NCI-H146 (cell line): Measurements from ENCODE around the gene PNPLA7.
"Not testable (repeated sequence)": the region's sequence is repeated elsewhere in the genome, so short reads cannot be mapped to it uniquely, and the experiment has no call there.

Source experiments
- DNase-seq: peaks from one replicate; lab custom pipeline; 2025; lab: John Stamatoyannopoulos, UW

The PNPLA7 gene

DNA sequence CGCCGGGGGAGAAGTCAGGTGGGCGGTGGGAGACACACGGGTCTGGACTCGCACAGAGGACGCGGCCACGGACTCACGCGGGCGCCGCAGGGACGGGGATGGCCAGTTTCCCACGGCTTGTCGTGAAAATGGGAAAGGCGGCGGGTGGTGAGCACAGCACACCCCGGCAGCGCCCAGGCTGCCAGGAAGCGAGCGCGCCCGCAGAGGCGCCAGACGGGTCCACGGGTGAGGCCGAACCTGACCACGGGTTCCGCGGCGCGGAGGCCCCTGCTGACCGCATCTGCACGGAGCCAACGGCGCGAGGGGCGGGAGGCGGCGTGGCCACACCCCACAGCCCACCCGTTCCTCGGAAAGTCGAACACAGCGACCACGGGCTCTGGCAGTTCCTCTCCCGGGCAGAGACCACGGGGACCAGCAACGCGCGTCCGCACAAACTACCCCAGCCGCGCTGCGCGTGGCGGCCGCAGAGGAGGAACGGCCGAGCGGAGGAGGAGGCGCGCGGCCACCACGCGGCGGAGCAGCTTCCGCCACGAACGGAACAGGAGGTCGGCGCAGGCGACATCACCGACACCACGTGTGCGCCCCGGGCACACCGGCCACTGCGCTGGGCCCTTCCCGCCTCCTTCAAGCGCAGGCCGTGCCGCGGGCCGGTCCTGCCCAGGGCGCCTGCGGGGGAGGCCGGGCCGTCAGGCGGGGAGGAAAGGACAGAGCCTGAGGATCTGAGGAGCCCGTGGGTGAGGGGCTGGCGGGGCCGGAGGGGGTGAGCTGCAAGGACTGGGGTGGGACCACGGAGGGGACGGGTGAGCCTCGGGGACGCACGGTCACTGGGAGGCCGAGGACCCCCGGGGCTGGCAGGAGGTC lies 132.8 kb downstream of the PNPLA7 start:
- DNase-seq: no peak

DNA sequence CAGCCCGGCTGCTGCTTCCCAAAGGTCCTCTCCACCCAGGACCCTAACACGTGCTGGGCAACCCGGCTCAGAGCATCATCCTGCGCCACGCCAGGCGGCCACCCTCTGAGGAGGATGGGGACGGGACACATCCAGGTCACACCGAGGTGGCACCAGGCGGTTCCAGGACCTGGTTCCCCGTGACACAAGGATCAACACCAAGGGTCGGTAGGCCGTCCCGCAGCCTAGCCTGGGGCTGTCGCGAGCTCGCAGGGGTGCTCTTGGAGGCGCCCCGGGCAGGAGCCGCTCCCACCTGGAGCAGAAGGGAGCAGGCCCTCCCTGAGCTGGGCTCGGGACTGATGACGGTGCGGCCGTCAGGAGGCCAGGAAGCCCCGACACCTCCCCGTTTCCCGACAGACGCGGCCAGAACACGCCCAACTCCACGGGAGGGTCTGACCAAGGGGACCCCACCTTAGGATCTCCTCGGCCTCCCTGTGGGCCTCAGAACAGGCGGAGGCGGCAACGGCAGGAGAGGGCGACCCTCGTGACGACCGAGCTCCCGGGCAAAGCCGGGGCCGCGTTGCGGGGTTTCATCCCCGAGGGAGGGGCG lies 133.5 kb downstream of the PNPLA7 start:
- no peak for DNase-seq

DNA sequence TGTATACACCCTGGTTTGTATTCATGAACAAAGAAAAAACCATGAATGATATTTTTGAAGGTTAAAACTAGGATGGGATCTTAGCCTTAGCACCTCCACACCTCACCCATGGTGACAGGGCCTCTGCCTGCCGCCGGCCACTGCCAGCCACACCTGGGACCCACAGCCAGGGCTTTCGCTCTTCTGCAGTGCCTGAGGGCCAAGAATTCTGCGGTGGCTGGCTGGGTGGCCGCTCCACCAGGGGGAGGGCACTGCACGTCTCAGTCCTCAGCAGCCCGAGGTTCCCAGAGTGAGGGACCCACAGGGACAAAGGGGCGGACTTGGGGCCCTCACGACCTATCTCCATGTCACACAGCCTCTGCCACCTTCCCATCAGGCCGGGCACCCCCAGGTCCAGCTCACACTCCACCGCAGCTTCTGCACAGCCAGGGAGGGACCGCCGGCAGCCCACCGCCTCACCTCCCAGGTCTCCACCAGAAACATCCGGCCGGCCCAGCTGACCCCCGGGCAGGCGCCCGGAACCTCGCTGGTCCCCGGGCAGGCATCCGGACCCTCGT lies 134.1 kb downstream of the PNPLA7 start:
- DNase-seq: no peak

DNA sequence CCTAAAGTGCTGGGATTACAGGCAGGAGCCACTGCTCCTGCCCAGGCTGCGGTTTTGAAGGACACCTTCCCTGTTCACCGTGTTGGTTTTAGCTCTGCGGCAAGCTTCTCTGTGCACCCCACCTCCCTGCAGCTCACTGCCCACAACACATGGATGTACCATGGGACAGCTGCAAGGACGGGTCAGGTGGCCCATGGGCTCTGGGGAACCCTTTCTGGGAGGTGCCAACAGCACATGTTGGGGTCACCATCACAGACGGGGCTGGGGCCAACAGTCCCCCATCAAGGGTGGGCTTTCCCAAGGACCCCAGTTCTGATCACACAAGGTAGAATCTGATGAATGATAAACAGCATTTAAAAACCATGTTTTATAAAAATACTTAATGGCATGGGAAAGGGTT lies 134.8 kb downstream of the PNPLA7 start:
- DNase-seq: no peak

DNA sequence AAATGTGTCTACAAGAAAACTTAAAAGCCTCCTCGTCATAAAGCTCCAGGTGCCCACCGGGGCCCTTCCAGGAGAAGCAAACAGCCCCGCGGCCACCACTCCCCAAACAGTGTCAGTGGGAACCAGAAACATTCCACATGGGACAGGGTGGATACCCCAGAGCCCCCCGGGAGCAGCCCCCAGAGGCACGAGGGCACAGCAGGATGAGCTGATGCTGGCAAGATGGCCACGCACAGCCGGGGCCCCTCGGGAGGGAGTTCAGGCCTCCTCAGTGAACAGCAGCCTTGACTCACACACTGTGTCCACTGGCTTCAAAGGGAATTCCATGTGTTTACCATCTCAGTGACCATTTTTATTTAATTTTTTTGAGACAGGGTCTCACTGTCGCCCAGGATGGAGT lies 137.8 kb downstream of the PNPLA7 start:
- DNase-seq: no peak

DNA sequence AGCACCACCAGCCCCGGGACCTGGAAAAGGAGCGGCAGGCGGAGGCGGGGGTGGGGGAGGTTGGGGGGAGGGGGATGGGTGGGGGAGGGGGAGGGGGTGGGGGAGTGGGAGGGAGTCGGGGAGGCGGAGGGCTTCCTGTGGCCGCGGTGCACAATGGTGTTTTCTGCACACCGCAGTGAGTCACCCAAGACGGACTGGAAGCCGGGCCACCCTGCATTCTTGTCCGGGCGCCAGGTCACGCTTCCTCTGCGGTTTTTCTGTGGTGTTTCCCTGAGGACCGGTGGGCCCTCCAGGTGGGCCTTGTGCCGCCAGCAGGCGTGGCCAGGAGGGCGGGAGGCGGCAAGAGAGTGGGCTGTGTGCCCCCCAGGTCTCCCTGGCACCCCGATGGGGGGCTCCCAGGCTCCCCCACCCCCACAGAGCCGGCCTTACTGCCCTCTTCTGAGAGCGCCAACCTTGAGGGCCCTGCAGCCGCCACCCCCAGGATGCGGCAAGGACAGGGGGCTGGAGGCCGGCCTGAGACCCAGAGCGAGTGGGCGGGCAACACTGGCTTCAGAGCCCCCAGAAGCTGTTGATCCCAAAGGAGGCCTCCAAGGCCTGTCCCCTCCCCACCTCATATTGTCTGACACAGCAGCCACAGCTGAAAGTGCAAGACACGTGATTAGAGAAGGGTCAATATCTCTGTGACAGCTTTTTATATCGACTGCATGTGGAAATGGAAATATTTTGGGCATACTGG lies 138.4 kb downstream of the PNPLA7 start:
- DNase-seq: no peak

DNA sequence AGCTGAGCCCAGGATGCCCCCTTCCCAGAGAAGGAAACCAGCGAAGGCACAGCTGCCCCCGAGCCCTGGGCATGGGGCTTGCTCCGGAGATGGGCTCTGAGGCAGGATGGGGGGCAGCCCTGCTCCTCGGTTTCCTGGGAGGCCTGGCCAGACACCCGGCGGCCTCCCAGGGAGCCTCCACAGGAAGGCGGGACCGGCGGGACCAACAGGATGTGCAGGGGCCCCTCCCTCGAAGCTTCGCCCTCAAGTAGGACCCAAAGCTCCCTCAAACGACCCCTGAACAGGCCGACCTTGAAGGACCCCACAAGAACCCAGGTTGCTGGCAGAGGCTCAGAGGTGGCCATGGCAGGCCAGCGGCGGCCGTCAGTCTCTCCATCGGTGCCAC lies 138.9 kb downstream of the PNPLA7 start:
- DNase-seq: no peak

DNA sequence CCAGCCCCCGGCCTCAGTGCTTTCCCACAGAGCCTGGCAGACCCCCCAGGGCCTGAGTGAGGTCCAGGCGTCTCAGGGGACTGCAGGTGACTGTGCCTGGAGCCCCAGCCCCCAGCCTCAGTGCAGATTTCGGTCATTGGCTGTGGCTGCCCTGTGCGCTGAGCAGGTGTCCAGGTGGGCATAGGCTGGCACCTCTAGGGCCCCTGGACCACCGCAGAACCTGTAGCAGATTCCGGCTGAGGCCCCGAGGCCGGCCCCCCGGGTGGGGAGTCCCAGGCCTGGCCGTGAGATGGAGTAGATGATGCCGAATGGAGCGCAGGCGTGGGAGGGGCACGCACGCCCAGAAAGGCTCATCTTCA lies 139.3 kb downstream of the PNPLA7 start:
- no peak for DNase-seq

DNA sequence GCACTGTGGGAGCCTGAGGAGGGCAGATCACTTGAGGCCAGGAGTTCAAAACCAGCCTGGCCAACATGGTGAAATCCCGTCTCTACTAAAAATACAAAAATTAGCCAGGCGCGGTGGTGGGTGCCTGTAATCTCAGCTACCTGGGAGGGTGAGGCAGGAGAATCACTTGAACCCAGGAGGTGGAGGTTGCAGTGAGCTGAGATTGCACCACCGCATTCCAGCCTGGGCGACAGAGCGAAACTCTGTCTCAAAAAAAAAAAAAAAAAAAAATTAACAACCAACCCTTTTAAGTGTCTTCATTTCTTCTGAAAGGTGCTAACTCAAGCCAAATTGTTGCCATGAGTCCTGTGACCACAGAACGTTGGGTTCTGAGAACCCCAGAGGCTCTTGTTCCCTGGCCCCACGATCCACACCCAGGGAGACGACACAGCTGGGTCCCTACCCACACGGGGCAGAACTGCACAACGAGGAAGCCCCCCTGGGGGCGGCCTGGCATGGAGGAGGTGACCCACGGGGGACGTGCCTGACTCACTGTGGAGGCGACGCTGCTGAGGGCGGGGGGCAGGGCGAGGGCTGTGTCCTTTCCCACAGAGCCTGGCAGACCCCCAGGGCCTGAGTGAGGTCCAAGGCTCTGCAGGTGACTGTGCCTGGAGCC lies 139.8 kb downstream of the PNPLA7 start:
- DNase-seq: not testable (repeated sequence)
